Measurements from ENCODE around the gene FAM217A. TPM values are rescaled to one million over a fixed set of nuclear protein-coding genes. Genes with fewer than 3 reads are reported as not detected.

FAM217A gene
- total RNA-seq, 4 donors from 2014 or later, result not detected

DNA sequence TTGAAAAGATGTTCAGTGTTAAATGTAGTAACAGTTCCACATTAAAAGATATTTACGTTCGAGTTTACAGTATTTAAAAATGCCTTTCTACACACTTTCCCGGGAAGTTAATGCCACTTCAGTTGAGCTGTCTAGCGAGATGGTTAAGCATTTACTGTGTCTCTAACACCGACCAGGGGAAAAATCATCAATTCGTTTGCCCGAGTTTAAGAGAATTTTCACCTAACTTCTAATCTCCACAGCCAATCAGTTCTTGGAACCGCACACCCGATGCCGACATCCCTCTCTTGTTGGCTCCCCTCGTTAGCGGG is 58.2 kb downstream of the FAM217A start:
- WGBS, 2 donors, result 1% methylated on average over 12 of the region's 12 CpGs
- Histone ChIP-seq H3K27ac (peak overlapping the region; percentile 94 to 99 (median 98)), H3K4me1 (peaks cover 41 to 80% (median 50%) of the 10 kb centered on the region in 3 donors), H3K9me3 (no peaks in the 10 kb centered on the region), H3K4me3 (peak overlapping the region; percentile 69 to 95 (median 88)), H3K36me3 (no peaks in the 10 kb centered on the region), H3K27me3 (no peaks in the 10 kb centered on the region)
- no peak for DNase-seq
- intact Hi-C loops (cut with DNase I), result loop anchor here (10.0 kb wide), 1 partner anchor 114 kb away; the partner anchor contains the start of gene ECI2
- no peak for TF ChIP-seq POLR2A (IDR thresholded peaks at IDR 0.05)
- TF ChIP-seq, protein P1, sequence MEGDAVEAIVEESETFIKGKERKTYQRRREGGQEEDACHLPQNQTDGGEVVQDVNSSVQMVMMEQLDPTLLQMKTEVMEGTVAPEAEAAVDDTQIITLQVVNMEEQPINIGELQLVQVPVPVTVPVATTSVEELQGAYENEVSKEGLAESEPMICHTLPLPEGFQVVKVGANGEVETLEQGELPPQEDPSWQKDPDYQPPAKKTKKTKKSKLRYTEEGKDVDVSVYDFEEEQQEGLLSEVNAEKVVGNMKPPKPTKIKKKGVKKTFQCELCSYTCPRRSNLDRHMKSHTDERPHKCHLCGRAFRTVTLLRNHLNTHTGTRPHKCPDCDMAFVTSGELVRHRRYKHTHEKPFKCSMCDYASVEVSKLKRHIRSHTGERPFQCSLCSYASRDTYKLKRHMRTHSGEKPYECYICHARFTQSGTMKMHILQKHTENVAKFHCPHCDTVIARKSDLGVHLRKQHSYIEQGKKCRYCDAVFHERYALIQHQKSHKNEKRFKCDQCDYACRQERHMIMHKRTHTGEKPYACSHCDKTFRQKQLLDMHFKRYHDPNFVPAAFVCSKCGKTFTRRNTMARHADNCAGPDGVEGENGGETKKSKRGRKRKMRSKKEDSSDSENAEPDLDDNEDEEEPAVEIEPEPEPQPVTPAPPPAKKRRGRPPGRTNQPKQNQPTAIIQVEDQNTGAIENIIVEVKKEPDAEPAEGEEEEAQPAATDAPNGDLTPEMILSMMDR (IDR thresholded peaks at IDR 0.05), result no peak

DNA sequence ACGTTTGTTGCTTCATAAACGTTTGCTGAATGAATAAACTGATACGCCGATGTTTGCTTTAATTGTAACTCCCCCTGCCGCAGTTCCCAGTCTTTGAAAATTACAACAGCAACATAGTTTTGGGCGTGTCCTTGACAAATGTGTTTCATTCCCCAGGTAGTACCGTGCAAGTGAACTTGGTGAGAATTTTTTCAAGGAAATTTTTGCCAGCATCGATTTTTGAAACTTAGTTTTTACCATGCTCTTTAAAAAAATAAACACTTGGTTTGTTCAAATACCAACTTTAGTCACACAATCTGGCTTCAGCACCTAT is 60.1 kb downstream of the FAM217A start:
- no peak for DNase-seq
- Histone ChIP-seq H3K4me3 (peak overlapping the region; percentile 57 to 92 (median 66)), H3K4me1 (peaks cover 39 to 68% (median 39%) of the 10 kb centered on the region in 3 donors), H3K27me3 (no peaks in the 10 kb centered on the region), H3K27ac (peak overlapping the region; percentile 93 to 98 (median 96)), H3K9me3 (no peaks in the 10 kb centered on the region), H3K36me3 (peaks cover 0 to 10% (median 0%) of the 10 kb centered on the region in 3 donors)
- intact Hi-C loops (cut with DNase I), result no loop called here
- 1% methylated on average over 8 of the region's 8 CpGs for WGBS, 2 donors
- TF ChIP-seq POLR2A (IDR thresholded peaks at IDR 0.05), result no peak
- TF ChIP-seq, protein P1 (IDR thresholded peaks at IDR 0.05), result no peak

Other genes with a start within 250 kb of the FAM217A start
- gene FAM50B, start 229.8 kb downstream of the FAM217A start, total RNA-seq, result 10 to 100 TPM in 3 of 4 donors, 1 to 10 TPM in 1; 4.6 to 12.9 (median 11.8) TPM
- gene ECI2, start 56.4 kb upstream of the FAM217A start, total RNA-seq, result 10 to 100 TPM; 11.7 to 38.0 (median 19.1) TPM